ENCODE data around the gene ABCD2.

- no peak for TF ChIP-seq CTCF (IDR thresholded peaks at IDR 0.05 in 2 of 3, conservative IDR thresholded peaks at IDR 0.05 in 1 of 3; ENCODE audit: insufficient read depth in 2 of 3, low read depth in 1 of 3, low read length in 3 of 3)
- TF ChIP-seq ZBTB33 (CRISPR knock-in tag; IDR thresholded peaks at IDR 0.05), result no peak
- TF ChIP-seq POLR2AphosphoS2 (IDR thresholded peaks at IDR 0.05; ENCODE audit: low read length), result no peak
- no peak for TF ChIP-seq ETV6 (IDR thresholded peaks at IDR 0.05; ENCODE audit: borderline replicate concordance in 1 of 2, low read depth in 2 of 2, low read length in 1 of 2)
- TF ChIP-seq ETV6 (CRISPR knock-in tag; IDR thresholded peaks at IDR 0.05; ENCODE audit: borderline replicate concordance), result no peak
- no peak for TF ChIP-seq NFRKB (IDR thresholded peaks at IDR 0.05; ENCODE audit: low read depth)
- no peak for TF ChIP-seq ZNF57 (CRISPR knock-in tag; IDR thresholded peaks at IDR 0.05)
- TF ChIP-seq TCF3 (CRISPR knock-in tag; IDR thresholded peaks at IDR 0.05), result no peak
- TF ChIP-seq RBBP5 (IDR thresholded peaks at IDR 0.05; ENCODE audit: borderline replicate concordance, insufficient read depth, low read length, poor library complexity, severe bottlenecking), result no peak
- TF ChIP-seq SPI1 (IDR thresholded peaks at IDR 0.05; ENCODE audit: borderline replicate concordance, low read depth, low read length), result no peak
- no peak for TF ChIP-seq EZH2 (IDR thresholded peaks at IDR 0.05; ENCODE audit: borderline replicate concordance, low read depth, low read length)
- TF ChIP-seq DNMT1 (IDR thresholded peaks at IDR 0.05), result no peak
- no peak for TF ChIP-seq TEAD1 (CRISPR knock-in tag; IDR thresholded peaks at IDR 0.05)
- no peak for TF ChIP-seq FOS (IDR thresholded peaks at IDR 0.05; ENCODE audit: extremely low read depth, insufficient read length)
Observed at GRCh38 chr12:39638840-39639239, 19.2 kb upstream of the ABCD2 start.
